Breast epithelium (tissue), 3 donors: ENCODE data around the gene MAP3K14.

Experiments used
- POLR2A ChIP-seq: fragments of 450-650 bp; IDR thresholded peaks from one replicate; pipeline ENCODE4 v1.6.1; 2016; ENCODE audit warnings: antibody characterized with exemption, mild to moderate bottlenecking, moderate library complexity
- POLR2AphosphoS5 ChIP-seq, 3 donors: sonication (generic); formaldehyde crosslinking; IDR thresholded peaks; one replicate each; pipeline ENCODE4 v1.6.1; 2017; ENCODE audit warnings: antibody characterized with exemption in 3 of 3
- TF ChIP-seq, protein P1 (sequence below), 3 donors: fragments of 450-650 bp; IDR thresholded peaks; one replicate each; pipeline ENCODE4 v1.5.1; 2016 to 2017; ENCODE audit warnings: antibody characterized with exemption in 3 of 3, mild to moderate bottlenecking in 3 of 3, moderate library complexity in 3 of 3

DNA sequence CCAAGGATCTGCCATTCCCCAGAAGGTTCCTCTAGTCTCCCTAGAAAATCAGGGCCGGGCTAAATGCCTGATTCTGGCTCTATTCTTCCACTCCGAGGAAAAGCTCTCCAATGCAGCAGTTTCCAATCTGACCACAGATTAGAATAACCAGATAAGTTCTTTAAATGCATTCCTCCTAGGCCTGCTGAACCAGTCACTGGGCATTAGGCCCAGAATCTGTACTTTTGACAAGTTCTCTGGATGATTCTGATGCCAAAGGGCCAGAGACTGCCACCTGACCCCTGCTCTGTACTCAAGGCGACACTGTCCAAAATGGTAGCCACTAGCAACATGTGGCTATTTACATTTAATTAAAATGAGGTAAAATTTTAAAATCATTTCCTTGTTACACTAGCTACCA lies 22.3 kb downstream of the MAP3K14 start:
- TF ChIP-seq, protein P1, sequence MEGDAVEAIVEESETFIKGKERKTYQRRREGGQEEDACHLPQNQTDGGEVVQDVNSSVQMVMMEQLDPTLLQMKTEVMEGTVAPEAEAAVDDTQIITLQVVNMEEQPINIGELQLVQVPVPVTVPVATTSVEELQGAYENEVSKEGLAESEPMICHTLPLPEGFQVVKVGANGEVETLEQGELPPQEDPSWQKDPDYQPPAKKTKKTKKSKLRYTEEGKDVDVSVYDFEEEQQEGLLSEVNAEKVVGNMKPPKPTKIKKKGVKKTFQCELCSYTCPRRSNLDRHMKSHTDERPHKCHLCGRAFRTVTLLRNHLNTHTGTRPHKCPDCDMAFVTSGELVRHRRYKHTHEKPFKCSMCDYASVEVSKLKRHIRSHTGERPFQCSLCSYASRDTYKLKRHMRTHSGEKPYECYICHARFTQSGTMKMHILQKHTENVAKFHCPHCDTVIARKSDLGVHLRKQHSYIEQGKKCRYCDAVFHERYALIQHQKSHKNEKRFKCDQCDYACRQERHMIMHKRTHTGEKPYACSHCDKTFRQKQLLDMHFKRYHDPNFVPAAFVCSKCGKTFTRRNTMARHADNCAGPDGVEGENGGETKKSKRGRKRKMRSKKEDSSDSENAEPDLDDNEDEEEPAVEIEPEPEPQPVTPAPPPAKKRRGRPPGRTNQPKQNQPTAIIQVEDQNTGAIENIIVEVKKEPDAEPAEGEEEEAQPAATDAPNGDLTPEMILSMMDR (IDR thresholded peaks at IDR 0.05) = no peak
- TF ChIP-seq POLR2AphosphoS5 (IDR thresholded peaks at IDR 0.05) (peak in 2 of 3 donors; percentile 34 to 56), POLR2A (no peak)
